ENCODE data around the gene ANXA2. TPM values are rescaled to one million over a fixed set of nuclear protein-coding genes. Genes with fewer than 3 reads are reported as not detected.
A peak's percentile ranks its signal among the peaks of the same experiment; 100 is the strongest.

ANXA2 gene
- total and polyA plus RNA-seq, 4 donors: 62.7 to 138 (median 107) TPM

DNA sequence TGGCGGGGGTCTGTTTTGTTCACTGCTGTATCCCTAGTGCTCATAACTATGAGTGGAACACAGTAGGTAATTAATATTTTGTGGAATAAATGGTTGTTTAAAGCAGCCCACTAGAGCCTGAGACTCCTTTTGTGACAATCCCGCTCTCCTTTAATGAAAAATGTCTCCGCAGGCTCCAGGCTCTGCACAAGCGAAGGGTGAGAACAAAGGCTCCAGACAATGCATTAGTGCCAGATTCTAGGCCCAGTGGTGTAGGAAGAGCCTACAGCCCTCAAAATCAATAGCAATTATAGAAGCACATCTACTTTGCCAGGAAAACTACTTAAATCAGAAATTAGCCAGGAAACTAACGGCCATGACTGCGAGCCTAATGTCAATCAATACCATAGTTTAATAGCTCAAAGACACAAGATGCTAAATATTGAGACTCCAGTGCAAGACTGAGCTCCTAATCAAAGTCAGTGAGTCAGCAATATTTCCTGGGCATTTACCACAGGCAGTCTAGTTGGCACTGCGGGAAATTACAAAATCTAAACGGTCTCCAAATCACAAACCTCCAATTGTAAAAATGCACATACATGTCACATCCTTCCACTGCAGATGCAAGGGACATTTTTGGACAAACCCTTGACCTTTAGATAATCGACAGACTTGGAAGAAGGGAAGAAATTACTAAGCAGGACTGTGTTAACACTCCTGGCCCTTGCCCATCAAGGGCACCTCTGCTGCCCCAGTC is 2.3 kb downstream of the ANXA2 start:
- H3K36me3 ChIP-seq (ENCODE audit: control insufficient read depth in 4 of 4, insufficient read depth in 3 of 4, low read depth in 1 of 4, low read length in 3 of 4): no peaks in the 10 kb centered on the region
- TF ChIP-seq, protein P1, sequence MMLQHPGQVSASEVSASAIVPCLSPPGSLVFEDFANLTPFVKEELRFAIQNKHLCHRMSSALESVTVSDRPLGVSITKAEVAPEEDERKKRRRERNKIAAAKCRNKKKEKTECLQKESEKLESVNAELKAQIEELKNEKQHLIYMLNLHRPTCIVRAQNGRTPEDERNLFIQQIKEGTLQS (IDR thresholded peaks at IDR 0.05): no peak
- TF ChIP-seq YY1 (IDR thresholded peaks at IDR 0.05) (no peak), JUND (IDR thresholded peaks at IDR 0.05) (no peak), GABPA (IDR thresholded peaks at IDR 0.05 in 1 of 2, conservative IDR thresholded peaks at IDR 0.05 in 1 of 2) (no peak), RAD21 (IDR thresholded peaks at IDR 0.05) (no peak), NR2F2 (IDR thresholded peaks at IDR 0.05) (no peak), REST (IDR thresholded peaks at IDR 0.05) (no peak), MAX (IDR thresholded peaks at IDR 0.05) (no peak), RXRA (IDR thresholded peaks at IDR 0.05) (no peak), SP1 (IDR thresholded peaks at IDR 0.05) (no peak), TAF1 (conservative IDR thresholded peaks at IDR 0.05) (no peak), HNF4A (conservative IDR thresholded peaks at IDR 0.05) (no peak), FOXA1 (IDR thresholded peaks at IDR 0.05) (no peak), EGR1 (IDR thresholded peaks at IDR 0.05; ENCODE audit: low read depth in 2 of 2) (no peak), HNF4G (IDR thresholded peaks at IDR 0.05) (no peak), FOXA2 (IDR thresholded peaks at IDR 0.05) (no peak)
- TF ChIP-seq, protein P2, sequence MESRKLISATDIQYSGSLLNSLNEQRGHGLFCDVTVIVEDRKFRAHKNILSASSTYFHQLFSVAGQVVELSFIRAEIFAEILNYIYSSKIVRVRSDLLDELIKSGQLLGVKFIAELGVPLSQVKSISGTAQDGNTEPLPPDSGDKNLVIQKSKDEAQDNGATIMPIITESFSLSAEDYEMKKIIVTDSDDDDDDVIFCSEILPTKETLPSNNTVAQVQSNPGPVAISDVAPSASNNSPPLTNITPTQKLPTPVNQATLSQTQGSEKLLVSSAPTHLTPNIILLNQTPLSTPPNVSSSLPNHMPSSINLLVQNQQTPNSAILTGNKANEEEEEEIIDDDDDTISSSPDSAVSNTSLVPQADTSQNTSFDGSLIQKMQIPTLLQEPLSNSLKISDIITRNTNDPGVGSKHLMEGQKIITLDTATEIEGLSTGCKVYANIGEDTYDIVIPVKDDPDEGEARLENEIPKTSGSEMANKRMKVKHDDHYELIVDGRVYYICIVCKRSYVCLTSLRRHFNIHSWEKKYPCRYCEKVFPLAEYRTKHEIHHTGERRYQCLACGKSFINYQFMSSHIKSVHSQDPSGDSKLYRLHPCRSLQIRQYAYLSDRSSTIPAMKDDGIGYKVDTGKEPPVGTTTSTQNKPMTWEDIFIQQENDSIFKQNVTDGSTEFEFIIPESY (IDR thresholded peaks at IDR 0.05): no peak
- TF ChIP-seq, protein P3, sequence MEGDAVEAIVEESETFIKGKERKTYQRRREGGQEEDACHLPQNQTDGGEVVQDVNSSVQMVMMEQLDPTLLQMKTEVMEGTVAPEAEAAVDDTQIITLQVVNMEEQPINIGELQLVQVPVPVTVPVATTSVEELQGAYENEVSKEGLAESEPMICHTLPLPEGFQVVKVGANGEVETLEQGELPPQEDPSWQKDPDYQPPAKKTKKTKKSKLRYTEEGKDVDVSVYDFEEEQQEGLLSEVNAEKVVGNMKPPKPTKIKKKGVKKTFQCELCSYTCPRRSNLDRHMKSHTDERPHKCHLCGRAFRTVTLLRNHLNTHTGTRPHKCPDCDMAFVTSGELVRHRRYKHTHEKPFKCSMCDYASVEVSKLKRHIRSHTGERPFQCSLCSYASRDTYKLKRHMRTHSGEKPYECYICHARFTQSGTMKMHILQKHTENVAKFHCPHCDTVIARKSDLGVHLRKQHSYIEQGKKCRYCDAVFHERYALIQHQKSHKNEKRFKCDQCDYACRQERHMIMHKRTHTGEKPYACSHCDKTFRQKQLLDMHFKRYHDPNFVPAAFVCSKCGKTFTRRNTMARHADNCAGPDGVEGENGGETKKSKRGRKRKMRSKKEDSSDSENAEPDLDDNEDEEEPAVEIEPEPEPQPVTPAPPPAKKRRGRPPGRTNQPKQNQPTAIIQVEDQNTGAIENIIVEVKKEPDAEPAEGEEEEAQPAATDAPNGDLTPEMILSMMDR (IDR thresholded peaks at IDR 0.05; ENCODE audit: low read depth, low read length, missing input control): no peak
- DNase-seq (ENCODE audit: low spot score): no peak
- no peaks in the 10 kb centered on the region for H3K27me3 ChIP-seq (ENCODE audit: control insufficient read depth in 4 of 4, insufficient read depth in 4 of 4, low read length in 3 of 4)
- H3K4me3 ChIP-seq (ENCODE audit: low read depth in 1 of 3, low read length in 3 of 3): no peak overlapping the region
- H3K27ac ChIP-seq (ENCODE audit: low read depth in 1 of 2, low read length in 2 of 2): peak overlapping the region in 1 of 2 donors; percentile 48
- peak overlapping the region in 1 of 2 donors; percentile 33 for H3K9ac ChIP-seq (ENCODE audit: low read depth in 1 of 2, low read length in 2 of 2)
- peaks cover 24 to 56% (median 44%) of the 10 kb centered on the region in 4 donors for H3K4me1 ChIP-seq (ENCODE audit: control insufficient read depth in 4 of 4, insufficient read depth in 4 of 4, low read length in 3 of 4)
- H3K9me3 ChIP-seq (ENCODE audit: control insufficient read depth in 4 of 4, low read length in 3 of 4): no peaks in the 10 kb centered on the region
- 74% methylated on average over 9 of the region's 9 CpGs for WGBS

All from liver (tissue), 9 donors.